Liver (tissue), 9 donors: Measurements from ENCODE around the gene STRN. TPM values are rescaled to one million over a fixed set of nuclear protein-coding genes. Genes with fewer than 3 reads are reported as not detected.

Experiments used
- DNase-seq: peaks from one replicate; pipeline ENCODE4 v3.0.0-alpha.2; 2017; ENCODE audit warnings: low spot score
- H3K27ac ChIP-seq, 2 donors: one replicate each; pipeline ENCODE4 v1.7.0; 2013; ENCODE audit warnings: inconsistent platforms in 2 of 2, low read length in 2 of 2, control low read depth in 1 of 2, low read depth in 1 of 2, mild to moderate bottlenecking in 1 of 2
- H3K27me3 ChIP-seq, 4 donors: one replicate each; pipeline versions ENCODE4 v1.6.1 to v1.7.0; 2013; ENCODE audit warnings: low read length in 3 of 4, inconsistent platforms in 1 of 4, mild to moderate bottlenecking in 1 of 4, moderate library complexity in 1 of 4; ENCODE audit not compliant: control insufficient read depth in 4 of 4, insufficient read depth in 4 of 4
- H3K36me3 ChIP-seq, 4 donors: one replicate each; pipeline versions ENCODE4 v1.6.1 to v1.7.0; 2013; ENCODE audit warnings: low read length in 3 of 4, mild to moderate bottlenecking in 3 of 4, low read depth in 1 of 4, moderate library complexity in 1 of 4; ENCODE audit not compliant: control insufficient read depth in 4 of 4, insufficient read depth in 3 of 4
- H3K4me1 ChIP-seq, 4 donors: one replicate each; pipeline versions ENCODE4 v1.6.1 to v1.7.0; 2013; ENCODE audit warnings: low read length in 3 of 4, mild to moderate bottlenecking in 3 of 4, moderate library complexity in 1 of 4; ENCODE audit not compliant: control insufficient read depth in 4 of 4, insufficient read depth in 4 of 4
- H3K4me3 ChIP-seq, 3 donors: one replicate each; pipeline versions ENCODE4 v1.6.1 to v1.7.0; 2013; ENCODE audit warnings: low read length in 3 of 3, control low read depth in 1 of 3, low read depth in 1 of 3, mild to moderate bottlenecking in 1 of 3
- H3K9ac ChIP-seq, 2 donors: one replicate each; pipeline ENCODE4 v1.7.0; 2013; ENCODE audit warnings: low read length in 2 of 2, mild to moderate bottlenecking in 2 of 2, moderate library complexity in 2 of 2, control low read depth in 1 of 2, low read depth in 1 of 2
- H3K9me3 ChIP-seq, 4 donors: one replicate each; pipeline versions ENCODE4 v1.6.1 to v1.7.0; 2013; ENCODE audit warnings: low read length in 3 of 4; ENCODE audit not compliant: control insufficient read depth in 4 of 4
- EGR1 ChIP-seq, 2 donors: IDR thresholded peaks; 2 replicates each; pipeline ENCODE4 v1.6.1; 2016 to 2018; ENCODE audit warnings: antibody characterized with exemption in 2 of 2, low read depth in 2 of 2
- FOXA1 ChIP-seq: IDR thresholded peaks from 2 replicates; pipeline ENCODE4 v1.6.1; 2016; ENCODE audit warnings: antibody characterized with exemption
- FOXA2 ChIP-seq: IDR thresholded peaks from 2 replicates; pipeline ENCODE4 v1.6.1; 2016; ENCODE audit warnings: antibody characterized with exemption
- GABPA ChIP-seq, 2 donors: IDR thresholded peaks in 1 of 2; conservative IDR thresholded peaks in 1 of 2; 2 replicates each; pipeline ENCODE4 v1.6.1; 2016; ENCODE audit warnings: antibody characterized with exemption in 2 of 2, mild to moderate bottlenecking in 1 of 2, moderate library complexity in 1 of 2
- HNF4A ChIP-seq, 2 donors: conservative IDR thresholded peaks; 2 replicates each; pipeline ENCODE4 v1.6.1; 2016; ENCODE audit warnings: antibody characterized with exemption in 2 of 2, mild to moderate bottlenecking in 2 of 2
- HNF4G ChIP-seq: IDR thresholded peaks from 2 replicates; pipeline ENCODE4 v1.6.1; 2016; ENCODE audit warnings: antibody characterized with exemption
- JUND ChIP-seq, 2 donors: IDR thresholded peaks; 2 replicates each; pipeline ENCODE4 v1.6.1; 2016; ENCODE audit warnings: antibody characterized with exemption in 2 of 2
- NR2F2 ChIP-seq: IDR thresholded peaks from 2 replicates; pipeline ENCODE4 v1.6.1; 2016; ENCODE audit warnings: antibody characterized with exemption
- RAD21 ChIP-seq, 2 donors: IDR thresholded peaks; 2 replicates each; pipeline ENCODE4 v1.6.1; 2016; ENCODE audit warnings: antibody characterized with exemption in 2 of 2, mild to moderate bottlenecking in 2 of 2
- REST ChIP-seq: IDR thresholded peaks from 2 replicates; pipeline ENCODE4 v1.6.1; 2016; ENCODE audit warnings: antibody characterized with exemption, mild to moderate bottlenecking
- RXRA ChIP-seq, 2 donors: IDR thresholded peaks; 2 replicates each; pipeline ENCODE4 v1.6.1; 2017 to 2018; ENCODE audit warnings: antibody characterized with exemption in 2 of 2, mild to moderate bottlenecking in 1 of 2
- SP1 ChIP-seq: IDR thresholded peaks from 2 replicates; pipeline ENCODE4 v1.6.1; 2018; ENCODE audit warnings: antibody characterized with exemption, mild to moderate bottlenecking
- TAF1 ChIP-seq: conservative IDR thresholded peaks from 2 replicates; pipeline ENCODE4 v1.6.1; 2016; ENCODE audit warnings: antibody characterized with exemption, mild to moderate bottlenecking
- YY1 ChIP-seq: IDR thresholded peaks from 2 replicates; pipeline ENCODE4 v1.6.1; 2016; ENCODE audit warnings: antibody characterized with exemption, mild to moderate bottlenecking
- WGBS: extraction: QIAGEN DNeasy Blood & Tissue Kit; methylation state at CpG from one replicate; pipeline ENCODE4 v1.1.7; 2013; 5-methylcytosine and 5-hydroxymethylcytosine counted together
- polyA plus RNA-seq, 2 donors: library from polyadenylated mRNA; stranded (reverse) in 1 of 2; unstranded in 1 of 2; fragments of 200-250 nt in 1 of 2; fragments of >200 nt in 1 of 2; fragmentation: Nextera tagmentation in 1 of 2; extraction: Ambion mirVana in 1 of 2; gene quantifications; one replicate each; pipeline versions ENCODE4 v1.2.1 to v1.2.3, GENCODE V29; 2013 to 2015
- total RNA-seq, 2 donors: library from RNA; depleted of rRNA; stranded (reverse); fragments of >200 nt; gene quantifications; one replicate each; pipeline ENCODE4 v1.2.3, GENCODE V29; 2014
- TF ChIP-seq, protein P1 (sequence below): IDR thresholded peaks from 2 replicates; pipeline ENCODE4 v1.6.1; 2016; ENCODE audit warnings: antibody characterized with exemption
- TF ChIP-seq, protein P2 (sequence below): IDR thresholded peaks from 2 replicates; pipeline ENCODE4 v1.6.1; 2016; ENCODE audit warnings: antibody characterized with exemption
- donor health status: healthy.
- donor health status: healthy.
- donor health status: healthy.
- donor health status: healthy.
- donor health status: healthy.

Gene STRN
- total and polyA plus RNA-seq, 4 donors = 2.5 to 11.9 (median 5.6) TPM

- Histone ChIP-seq H3K4me3 (no peak overlapping the region), H3K9me3 (no peaks in the 10 kb centered on the region), H3K9ac (no peak overlapping the region), H3K27ac (no peak overlapping the region), H3K4me1 (peaks cover 4 to 22% (median 17%) of the 10 kb centered on the region in 4 donors), H3K27me3 (no peaks in the 10 kb centered on the region), H3K36me3 (peaks cover 0 to 3% (median 2%) of the 10 kb centered on the region in 4 donors)
- no peak for TF ChIP-seq REST
- TF ChIP-seq HNF4A (conservative IDR thresholded peaks at IDR 0.05) = no peak
- no peak for DNase-seq
- over 99% methylated on average over 2 of the region's 2 CpGs for WGBS
Observed at GRCh38 chr2:36861896-36862295, 104.4 kb downstream of the STRN start.

DNA sequence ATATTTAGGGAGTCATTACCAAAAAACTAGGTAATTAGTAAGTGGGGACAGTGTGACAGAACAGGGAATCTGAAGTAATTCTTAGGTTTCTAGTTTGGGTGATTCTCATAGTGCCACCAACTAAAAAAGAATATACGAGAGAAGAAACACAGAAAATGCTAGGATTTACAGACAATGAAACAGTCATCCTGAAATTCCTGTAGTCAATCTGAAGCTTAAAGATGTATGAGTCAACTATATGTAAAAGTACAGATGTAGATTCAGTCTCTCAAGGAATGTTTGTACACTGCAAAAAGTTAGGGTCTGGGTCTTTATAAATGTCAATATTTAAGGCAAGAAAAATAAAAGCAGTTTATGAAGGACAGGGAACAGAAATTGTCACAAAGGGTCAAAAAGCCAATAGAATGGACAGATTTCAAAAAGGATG lies 107.0 kb downstream of the STRN start:
- H3K4me3 ChIP-seq = peak overlapping the region in 1 of 3 donors; percentile 41
- peaks cover 0 to 20% (median 15%) of the 10 kb centered on the region in 4 donors for H3K4me1 ChIP-seq
- H3K9me3 ChIP-seq = no peaks in the 10 kb centered on the region
- WGBS = 38% methylated on average over 1 of the region's 1 CpG
- TF ChIP-seq YY1 (no peak), EGR1 (IDR thresholded peaks at IDR 0.05; ENCODE audit: low read depth in 2 of 2) (no peak), GABPA (IDR thresholded peaks at IDR 0.05 in 1 of 2, conservative IDR thresholded peaks at IDR 0.05 in 1 of 2) (no peak), RXRA (IDR thresholded peaks at IDR 0.05) (no peak), FOXA1 (no peak), FOXA2 (no peak), HNF4G (no peak), SP1 (no peak)
- TF ChIP-seq, protein P1, sequence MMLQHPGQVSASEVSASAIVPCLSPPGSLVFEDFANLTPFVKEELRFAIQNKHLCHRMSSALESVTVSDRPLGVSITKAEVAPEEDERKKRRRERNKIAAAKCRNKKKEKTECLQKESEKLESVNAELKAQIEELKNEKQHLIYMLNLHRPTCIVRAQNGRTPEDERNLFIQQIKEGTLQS = no peak
- peak overlapping the region in 1 of 2 donors; percentile 66 for H3K27ac ChIP-seq
- H3K9ac ChIP-seq = no peak overlapping the region
- H3K27me3 ChIP-seq = no peaks in the 10 kb centered on the region
- no peak for DNase-seq
- peaks cover 0 to 8% (median 3%) of the 10 kb centered on the region in 4 donors for H3K36me3 ChIP-seq

GRCh38 chr2:36858551-36859365 lies 107.6 kb downstream of the STRN start:
- Histone ChIP-seq H3K4me1 (peaks cover 0 to 20% (median 15%) of the 10 kb centered on the region in 4 donors), H3K36me3 (peaks cover 0 to 8% (median 4%) of the 10 kb centered on the region in 4 donors), H3K9ac (no peak overlapping the region), H3K4me3 (peak overlapping the region in 1 of 3 donors; percentile 41), H3K27ac (peak overlapping the region in 1 of 2 donors; percentile 66), H3K9me3 (no peaks in the 10 kb centered on the region), H3K27me3 (no peaks in the 10 kb centered on the region)
- no peak for DNase-seq
- TF ChIP-seq YY1 = peak; percentile 31
- no peak for TF ChIP-seq FOXA1
- peak; percentile 36 for TF ChIP-seq HNF4G
- no peak for TF ChIP-seq NR2F2
- TF ChIP-seq SP1 = peak; percentile 23
- no peak for TF ChIP-seq REST
- TF ChIP-seq TAF1 = no peak
- TF ChIP-seq RAD21 (IDR thresholded peaks at IDR 0.05) = peak in 1 of 2 donors; percentile 3
- peak in 1 of 2 donors; percentile 33 for TF ChIP-seq RXRA (IDR thresholded peaks at IDR 0.05)
- TF ChIP-seq JUND (IDR thresholded peaks at IDR 0.05) = peak in 1 of 2 donors; percentile 18
- no peak for TF ChIP-seq EGR1 (IDR thresholded peaks at IDR 0.05; ENCODE audit: low read depth in 2 of 2)
- TF ChIP-seq, protein P2, sequence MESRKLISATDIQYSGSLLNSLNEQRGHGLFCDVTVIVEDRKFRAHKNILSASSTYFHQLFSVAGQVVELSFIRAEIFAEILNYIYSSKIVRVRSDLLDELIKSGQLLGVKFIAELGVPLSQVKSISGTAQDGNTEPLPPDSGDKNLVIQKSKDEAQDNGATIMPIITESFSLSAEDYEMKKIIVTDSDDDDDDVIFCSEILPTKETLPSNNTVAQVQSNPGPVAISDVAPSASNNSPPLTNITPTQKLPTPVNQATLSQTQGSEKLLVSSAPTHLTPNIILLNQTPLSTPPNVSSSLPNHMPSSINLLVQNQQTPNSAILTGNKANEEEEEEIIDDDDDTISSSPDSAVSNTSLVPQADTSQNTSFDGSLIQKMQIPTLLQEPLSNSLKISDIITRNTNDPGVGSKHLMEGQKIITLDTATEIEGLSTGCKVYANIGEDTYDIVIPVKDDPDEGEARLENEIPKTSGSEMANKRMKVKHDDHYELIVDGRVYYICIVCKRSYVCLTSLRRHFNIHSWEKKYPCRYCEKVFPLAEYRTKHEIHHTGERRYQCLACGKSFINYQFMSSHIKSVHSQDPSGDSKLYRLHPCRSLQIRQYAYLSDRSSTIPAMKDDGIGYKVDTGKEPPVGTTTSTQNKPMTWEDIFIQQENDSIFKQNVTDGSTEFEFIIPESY = no peak
- TF ChIP-seq, protein P1 = no peak
- no peak for TF ChIP-seq GABPA (IDR thresholded peaks at IDR 0.05 in 1 of 2, conservative IDR thresholded peaks at IDR 0.05 in 1 of 2)
